ENCODE results near the gene TBXAS1.

- no peak for TF ChIP-seq CTCF (conservative IDR thresholded peaks at IDR 0.05; ENCODE audit: low read length)
- no peak for TF ChIP-seq EZH2phosphoT487 (IDR thresholded peaks at IDR 0.05; ENCODE audit: borderline replicate concordance, low read depth, low read length)
Observed at GRCh38 chr7:140019172-140019571, 190.1 kb downstream of the TBXAS1 start.
